Endothelial cell of umbilical vein (primary cell): ENCODE data around the gene SETD3. TPM values are rescaled to one million over a fixed set of nuclear protein-coding genes. Genes with fewer than 3 reads are reported as not detected.

ENCODE experiments used
- BruUV-seq: library from RNA; stranded (reverse); fragments of 400-500 nt; replicated peaks from 2 replicates; lab custom pipeline; 2021; lab: Mats Ljungman, UMichigan
- CTCF ChIA-PET: fragments of 300-600, 350-600 bp; sonication (Branson Sonifier 250); formaldehyde crosslinking; loops from one replicate; lab custom pipeline; 2021; ENCODE audit warnings: antibody characterized with exemption, inconsistent platforms; lab: Charles Lee
- POLR2A ChIA-PET: fragments of 300-600, 350-600 bp; sonication (Branson Sonifier 250); formaldehyde crosslinking; loops from one replicate; lab custom pipeline; 2021; ENCODE audit warnings: antibody characterized with exemption, inconsistent platforms; lab: Charles Lee
- DNase-seq: peaks from one replicate; pipeline ENCODE4 v3.0.0-alpha.2; 2011; ENCODE audit warnings: low read depth, low spot score
- FAIRE-seq: peaks from 2 replicates; lab custom pipeline; 2011; peaks lifted over from hg19 to GRCh38; lab: Jason Lieb, UNC
- H2AFZ ChIP-seq: 2 replicates; pipeline ENCODE4 v1.6.0; 2012; ENCODE audit warnings: low read depth, low read length, control low read depth, inconsistent platforms
- H3K27ac ChIP-seq: 2 replicates; pipeline ENCODE4 v1.5.1; 2011; ENCODE audit warnings: low read depth, mild to moderate bottlenecking, control low read depth, low read length, moderate library complexity; ENCODE audit not compliant: insufficient read depth
- H3K27me3 ChIP-seq, 2 experiments: 2 replicates each; pipeline versions ENCODE4 v1.6.0 to v1.6.1; 2011; ENCODE audit warnings: low read length in 2 of 2, mixed read lengths in 1 of 2; ENCODE audit not compliant: control insufficient read depth in 2 of 2, insufficient read depth in 2 of 2
- H3K36me3 ChIP-seq, 2 experiments: 2 replicates in 1 of 2; 3 replicates in 1 of 2; pipeline ENCODE4 v1.5.1; 2011; ENCODE audit warnings: low read length in 2 of 2, mild to moderate bottlenecking in 1 of 2, moderate library complexity in 1 of 2; ENCODE audit not compliant: control insufficient read depth in 2 of 2, insufficient read depth in 2 of 2; ENCODE audit errors: extremely low read depth in 1 of 2
- H3K4me1 ChIP-seq: 3 replicates; pipeline ENCODE4 v1.5.1; 2011; ENCODE audit warnings: mild to moderate bottlenecking, low read length; ENCODE audit not compliant: control insufficient read depth, insufficient read depth; ENCODE audit errors: extremely low read depth
- H3K4me2 ChIP-seq: 2 replicates; pipeline ENCODE4 v1.6.1; 2011; ENCODE audit warnings: low read length, control low read depth, mixed read lengths; ENCODE audit not compliant: insufficient read depth
- H3K4me3 ChIP-seq, 3 experiments: fragments of 200-600 bp in 1 of 3; sonication (generic), shearing (Covaris generic) in 1 of 3; replicated peaks in 1 of 3; 2 replicates each; pipeline ENCODE4 v1.5.1; 2011 to 2016; ENCODE audit warnings: control low read depth in 3 of 3, low read length in 3 of 3, mild to moderate bottlenecking in 2 of 3, inconsistent platforms in 1 of 3, low read depth in 1 of 3, moderate library complexity in 1 of 3; ENCODE audit not compliant: insufficient read depth in 1 of 3
- H3K79me2 ChIP-seq: 2 replicates; pipeline ENCODE4 v1.6.0; 2012; ENCODE audit warnings: low read length, inconsistent platforms; ENCODE audit not compliant: control insufficient read depth, insufficient read depth
- H3K9ac ChIP-seq: replicated peaks from 2 replicates; pipeline ENCODE3; 2011; ENCODE audit warnings: low read length, control low read depth; ENCODE audit not compliant: insufficient read depth; ENCODE audit errors: extremely low read depth
- H3K9me1 ChIP-seq: replicated peaks from 3 replicates; pipeline ENCODE4 v1.6.0; 2011; ENCODE audit warnings: mild to moderate bottlenecking, low read length; ENCODE audit not compliant: control insufficient read depth, insufficient read depth; ENCODE audit errors: extremely low read depth
- H3K9me3 ChIP-seq: replicated peaks from 2 replicates; pipeline ENCODE4 v1.5.1; 2012; ENCODE audit warnings: low read length, inconsistent platforms; ENCODE audit not compliant: control insufficient read depth, insufficient read depth
- H4K20me1 ChIP-seq: replicated peaks from 2 replicates; pipeline ENCODE3; 2011; ENCODE audit warnings: mild to moderate bottlenecking, low read length; ENCODE audit not compliant: control insufficient read depth, insufficient read depth; ENCODE audit errors: extremely low read depth
- EZH2 ChIP-seq: IDR thresholded peaks from 2 replicates; pipeline ENCODE4 v1.6.1; 2012; ENCODE audit warnings: borderline replicate concordance, low read depth, mild to moderate bottlenecking, moderate library complexity, low read length, inconsistent platforms; ENCODE audit not compliant: severe bottlenecking
- FOS ChIP-seq: IDR thresholded peaks from 2 replicates; pipeline ENCODE4 v1.6.1; 2011; ENCODE audit warnings: mild to moderate bottlenecking, low read length, moderate library complexity, borderline replicate concordance; ENCODE audit not compliant: insufficient read depth
- GATA2 ChIP-seq: IDR thresholded peaks from 2 replicates; pipeline ENCODE4 v1.7.0; 2011; ENCODE audit warnings: low read depth, mild to moderate bottlenecking, moderate library complexity, mixed read lengths, low read length; ENCODE audit not compliant: insufficient read length, insufficient read depth
- JUN ChIP-seq: IDR thresholded peaks from 2 replicates; pipeline ENCODE4 v1.6.1; 2011; ENCODE audit warnings: borderline replicate concordance, low read depth; ENCODE audit not compliant: insufficient read length, insufficient read depth
- MAX ChIP-seq: IDR thresholded peaks from 2 replicates; pipeline ENCODE4 v1.6.1; 2011; ENCODE audit not compliant: insufficient read depth, insufficient read length
- MYC ChIP-seq: IDR thresholded peaks from one replicate; pipeline ENCODE4 v1.6.1; 2011; ENCODE audit warnings: mild to moderate bottlenecking, low read depth, low read length
- POLR2A ChIP-seq: IDR thresholded peaks from 2 replicates; pipeline ENCODE4 v1.6.1; 2012; ENCODE audit warnings: low read depth, mild to moderate bottlenecking, control low read depth, low read length
- POLR2AphosphoS5 ChIP-seq: IDR thresholded peaks from 2 replicates; pipeline ENCODE4 v1.6.1; 2012; ENCODE audit warnings: low read depth, mild to moderate bottlenecking, control low read depth, low read length, moderate library complexity; ENCODE audit not compliant: insufficient read depth
- dilution Hi-C: fragments of 300-500 bp; cut with MboI; formaldehyde crosslinking; loops from one replicate; pipeline ENCODE4 v1.15.0; 2019; ENCODE audit warnings: low sequenced_read_pairs; ENCODE audit not compliant: extremely low pct_ligation_motif_present
- intact Hi-C: fragments of 100-400 bp; cut with micrococcal nuclease; formaldehyde crosslinking; loops from one replicate; pipeline ENCODE4 v1.10.0; 2022
- polyA plus RNA-seq, 4 experiments: library from polyadenylated mRNA; depleted of rRNA in 3 of 4; stranded (reverse) in 3 of 4; unstranded in 1 of 4; fragments of >200 nt; gene quantifications; 2 replicates each; pipeline versions ENCODE4 v1.2.1 to v1.2.3, GENCODE V29; 2011 to 2012; ENCODE audit warnings: missing spikeins in 1 of 4
- total RNA-seq: library from RNA; stranded (reverse); gene quantifications from 2 replicates; pipeline ENCODE4 v1.2.3, GENCODE V29; 2021
- TF ChIP-seq, protein P1 (sequence below), 2 donors: IDR thresholded peaks; 1 replicate in 1 of 2; 2 replicates in 1 of 2; pipeline ENCODE4 v1.5.1; 2011; ENCODE audit warnings: low read length in 2 of 2, mild to moderate bottlenecking in 2 of 2, moderate library complexity in 2 of 2, control low read depth in 1 of 2, inconsistent platforms in 1 of 2, low read depth in 1 of 2; ENCODE audit not compliant: insufficient read depth in 1 of 2; ENCODE audit errors: extremely low read depth in 1 of 2

The SETD3 gene
- total and polyA plus RNA-seq, 2 donors (not counting 3 experiments of a cell fraction or from before 2014, with no cell fraction given) = 18.1 to 53.1 TPM

DNA sequence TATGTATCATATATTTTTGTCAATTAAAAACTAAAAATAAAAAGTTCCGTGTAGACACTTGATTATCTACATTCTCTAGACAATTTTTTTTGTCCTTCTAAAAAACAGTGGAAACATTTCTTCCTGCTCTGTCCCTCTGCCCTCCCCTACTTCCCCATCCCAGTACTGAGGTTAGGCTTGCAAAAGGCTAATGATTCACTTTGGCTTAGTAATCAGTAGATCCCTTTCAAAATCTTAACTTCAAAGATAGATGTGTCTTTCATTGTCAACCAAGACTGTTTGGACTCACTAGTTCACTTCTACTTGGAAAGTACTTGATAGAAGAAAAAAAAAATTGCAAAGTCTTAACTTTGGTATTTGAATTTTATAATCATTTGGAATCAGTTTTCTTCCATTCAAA is 3.8 kb downstream of the SETD3 start:
- Histone ChIP-seq H2AFZ (no peak overlapping the region), H3K79me2 (peaks cover 82% of the 10 kb centered on the region), H3K4me2 (no peak overlapping the region), H3K4me3 (no peak overlapping the region), H3K9me1 (no peaks in the 10 kb centered on the region), H3K9me3 (no peaks in the 10 kb centered on the region), H3K27ac (no peak overlapping the region), H3K4me1 (peaks cover 12% of the 10 kb centered on the region), H3K27me3 (no peaks in the 10 kb centered on the region), H3K9ac (no peak overlapping the region), H3K36me3 (no peaks in the 10 kb centered on the region), H4K20me1 (peaks cover 3% of the 10 kb centered on the region)
- DNase-seq (no peak), FAIRE-seq (no peak)
- no peak for TF ChIP-seq GATA2
- ChIA-PET CTCF (no interaction called here), POLR2A (no interaction called here)
- dilution Hi-C loops = no loop called here
- intact Hi-C loops = no loop called here
- BruUV-seq = no TSS peak

DNA sequence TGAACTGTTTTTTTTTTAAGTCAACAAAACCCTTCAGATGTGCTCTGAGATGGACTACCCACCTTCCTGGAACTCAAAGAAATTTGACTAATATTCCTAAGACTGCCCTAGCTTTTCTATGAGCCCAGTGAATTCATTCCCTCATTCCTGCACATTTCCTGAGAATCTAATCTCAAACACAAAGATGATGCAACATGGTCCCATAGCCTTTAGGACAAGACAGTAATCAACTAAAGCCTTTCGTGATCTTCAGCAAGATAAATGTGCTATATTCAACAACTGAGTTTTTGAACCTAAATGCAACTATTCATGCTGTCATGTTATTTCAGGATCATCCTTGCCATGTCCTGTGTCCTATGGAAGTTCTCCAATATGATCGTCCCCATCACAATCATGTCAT is 5.0 kb downstream of the SETD3 start:
- H3K4me3 ChIP-seq = no peak overlapping the region

More for the DNA sequence above, 5.0 kb downstream of the SETD3 start:
- FAIRE-seq (peak; percentile 24), DNase-seq (no peak)
- H3K27me3 ChIP-seq = no peaks in the 10 kb centered on the region
- POLR2A ChIA-PET = no interaction called here
- H3K9me3 ChIP-seq = no peaks in the 10 kb centered on the region
- no peak overlapping the region for H2AFZ ChIP-seq
- H3K9me1 ChIP-seq = no peaks in the 10 kb centered on the region
- H3K27ac ChIP-seq = no peak overlapping the region
- intact Hi-C loops = no loop called here
- H3K36me3 ChIP-seq = no peaks in the 10 kb centered on the region
- H3K4me2 ChIP-seq = no peak overlapping the region
- dilution Hi-C loops = no loop called here
- no TSS peak for BruUV-seq
- H3K9ac ChIP-seq = no peak overlapping the region
- TF ChIP-seq POLR2A (no peak), FOS (no peak), GATA2 (no peak), JUN (no peak), MAX (no peak), EZH2 (no peak), MYC (no peak), POLR2AphosphoS5 (no peak)
- TF ChIP-seq, protein P1, sequence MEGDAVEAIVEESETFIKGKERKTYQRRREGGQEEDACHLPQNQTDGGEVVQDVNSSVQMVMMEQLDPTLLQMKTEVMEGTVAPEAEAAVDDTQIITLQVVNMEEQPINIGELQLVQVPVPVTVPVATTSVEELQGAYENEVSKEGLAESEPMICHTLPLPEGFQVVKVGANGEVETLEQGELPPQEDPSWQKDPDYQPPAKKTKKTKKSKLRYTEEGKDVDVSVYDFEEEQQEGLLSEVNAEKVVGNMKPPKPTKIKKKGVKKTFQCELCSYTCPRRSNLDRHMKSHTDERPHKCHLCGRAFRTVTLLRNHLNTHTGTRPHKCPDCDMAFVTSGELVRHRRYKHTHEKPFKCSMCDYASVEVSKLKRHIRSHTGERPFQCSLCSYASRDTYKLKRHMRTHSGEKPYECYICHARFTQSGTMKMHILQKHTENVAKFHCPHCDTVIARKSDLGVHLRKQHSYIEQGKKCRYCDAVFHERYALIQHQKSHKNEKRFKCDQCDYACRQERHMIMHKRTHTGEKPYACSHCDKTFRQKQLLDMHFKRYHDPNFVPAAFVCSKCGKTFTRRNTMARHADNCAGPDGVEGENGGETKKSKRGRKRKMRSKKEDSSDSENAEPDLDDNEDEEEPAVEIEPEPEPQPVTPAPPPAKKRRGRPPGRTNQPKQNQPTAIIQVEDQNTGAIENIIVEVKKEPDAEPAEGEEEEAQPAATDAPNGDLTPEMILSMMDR (IDR thresholded peaks at IDR 0.05; ENCODE audit: extremely low read depth in 1 of 2, insufficient read depth in 1 of 2, low read depth in 1 of 2, low read length in 2 of 2) = no peak
- H4K20me1 ChIP-seq = peaks cover 3% of the 10 kb centered on the region
- H3K4me1 ChIP-seq = peaks cover 12% of the 10 kb centered on the region
- CTCF ChIA-PET = interaction anchor here (1.2 kb wide), 1 partner anchor 60 kb away, joined by 4 read pairs; no protein-coding TSS in a partner anchor
- peaks cover 89% of the 10 kb centered on the region for H3K79me2 ChIP-seq
